SK-N-SH treated with all-trans-retinoic acid at 6 μM for 48 hours (cell line): ENCODE data around the gene ZNF524.

ENCODE experiments used
- PATZ1 ChIP-seq: fragments of 250-450 bp; sonication (Bioruptor Pico); IDR thresholded peaks from 2 replicates; pipeline ENCODE4 v1.8.0; 2020; ENCODE audit warnings: mild to moderate bottlenecking, moderate library complexity, borderline replicate concordance
- POU6F1 ChIP-seq: fragments of 250-450 bp; sonication (Bioruptor Pico); IDR thresholded peaks from 2 replicates; pipeline ENCODE4 v1.8.0; 2021; ENCODE audit warnings: low read depth, mild to moderate bottlenecking, moderate library complexity, borderline replicate concordance
- TOX ChIP-seq: fragments of 250-450 bp; sonication (Bioruptor Pico); IDR thresholded peaks from 2 replicates; pipeline ENCODE4 v1.8.0; 2021; ENCODE audit warnings: mild to moderate bottlenecking, moderate library complexity, borderline replicate concordance

GRCh38 chr19:55554302-55554701 lies 45.8 kb upstream of the ZNF524 start:
- TF ChIP-seq PATZ1 (CRISPR knock-in tag) (no peak), TOX (CRISPR knock-in tag) (no peak), POU6F1 (CRISPR knock-in tag) (no peak)
